ENCODE data around the gene RNF145. TPM values are rescaled to one million over a fixed set of nuclear protein-coding genes. Genes with fewer than 3 reads are reported as not detected.

The RNF145 gene
- total RNA-seq, 2 donors from 2014 or later, result 13.5 to 19.5 TPM

GRCh38 chr5:159199780-159200179, 9.6 kb downstream of the RNF145 start:
- peaks cover 6% of the 10 kb centered on the region for H3K4me1 ChIP-seq
- no peaks in the 10 kb centered on the region for H3K9me3 ChIP-seq
- WGBS, 2 donors, result 89 to 92% methylated on average over 2 of the region's 2 CpGs
- H3K27me3 ChIP-seq, result no peaks in the 10 kb centered on the region
- no peak for ATAC-seq
- no peak overlapping the region for H3K27ac ChIP-seq
- intact Hi-C loops (cut with DNase I), result no loop called here
- TF ChIP-seq POLR2A (IDR thresholded peaks at IDR 0.05) (no peak), CTCF (IDR thresholded peaks at IDR 0.05) (no peak)
- no peak for DNase-seq
- no peak overlapping the region for H3K4me3 ChIP-seq
- H3K36me3 ChIP-seq (replicated peaks in 1 of 2; ENCODE audit: insufficient read depth in 1 of 2, low read depth in 2 of 2), result no peaks in the 10 kb centered on the region

- peaks cover under 1% of the 10 kb centered on the region for H3K4me1 ChIP-seq
- ATAC-seq (no peak), DNase-seq (no peak)
- intact Hi-C loops (cut with DNase I), result no loop called here
- no peak overlapping the region for H3K4me3 ChIP-seq
- no peaks in the 10 kb centered on the region for H3K9me3 ChIP-seq
- no peaks in the 10 kb centered on the region for H3K27me3 ChIP-seq
- H3K27ac ChIP-seq, result no peak overlapping the region
- TF ChIP-seq CTCF (IDR thresholded peaks at IDR 0.05) (no peak), POLR2A (IDR thresholded peaks at IDR 0.05) (no peak)
- H3K36me3 ChIP-seq (replicated peaks in 1 of 2; ENCODE audit: insufficient read depth in 1 of 2, low read depth in 2 of 2), result peaks cover 0 to 3% of the 10 kb centered on the region in 2 donors
- WGBS, 2 donors, result 90 to 94% methylated on average over 3 of the region's 3 CpGs
Measured at GRCh38 chr5:159199225-159199624, 10.1 kb downstream of the RNF145 start.

GRCh38 chr5:159198063-159199036, 11.0 kb downstream of the RNF145 start:
- Histone ChIP-seq H3K9me3 (no peaks in the 10 kb centered on the region), H3K27me3 (no peaks in the 10 kb centered on the region), H3K36me3 (replicated peaks in 1 of 2; ENCODE audit: insufficient read depth in 1 of 2, low read depth in 2 of 2) (peaks cover 0 to 3% of the 10 kb centered on the region in 2 donors), H3K4me3 (no peak overlapping the region), H3K4me1 (no peaks in the 10 kb centered on the region), H3K27ac (no peak overlapping the region)
- TF ChIP-seq POLR2A (IDR thresholded peaks at IDR 0.05), result no peak
- no peak for TF ChIP-seq CTCF (IDR thresholded peaks at IDR 0.05)
- ATAC-seq (no peak), DNase-seq (no peak)
- WGBS, 2 donors, result 96 to 99% methylated on average over 5 of the region's 5 CpGs
- intact Hi-C loops (cut with DNase I), result no loop called here

GRCh38 chr5:159195775-159196174, 13.6 kb downstream of the RNF145 start:
- no peak for ATAC-seq
- no peak for TF ChIP-seq CTCF (IDR thresholded peaks at IDR 0.05)
- no peak for TF ChIP-seq POLR2A (IDR thresholded peaks at IDR 0.05)
- H3K27me3 ChIP-seq, result no peaks in the 10 kb centered on the region
- H3K9me3 ChIP-seq, result no peaks in the 10 kb centered on the region
- intact Hi-C loops (cut with DNase I), result no loop called here
- DNase-seq, result no peak
- no peak overlapping the region for H3K27ac ChIP-seq
- no peaks in the 10 kb centered on the region for H3K4me1 ChIP-seq
- WGBS, 2 donors, result 87 to 95% methylated on average over 2 of the region's 2 CpGs
- peaks cover 0 to 3% of the 10 kb centered on the region in 2 donors for H3K36me3 ChIP-seq (replicated peaks in 1 of 2; ENCODE audit: insufficient read depth in 1 of 2, low read depth in 2 of 2)
- H3K4me3 ChIP-seq, result no peak overlapping the region

All from body of pancreas (tissue), 4 donors.